Cardiac muscle cell (in vitro differentiated cells and primary cell): Measurements from ENCODE around the gene DGKD. TPM values are rescaled to one million over a fixed set of nuclear protein-coding genes. Genes with fewer than 3 reads are reported as not detected.

Experiments
- DNase-seq, 2 donors: peaks; one replicate each; pipeline versions ENCODE4 v3.0.0 to v3.0.0-alpha.2; 2010 to 2017; ENCODE audit warnings: low read depth in 1 of 2, low spot score in 1 of 2
- H3K27ac ChIP-seq: fragments of 200-600 bp; sonication (generic); 2 replicates; pipeline ENCODE4 v1.5.1; 2016
- H3K27me3 ChIP-seq: fragments of 200-600 bp; sonication (generic); 2 replicates; pipeline ENCODE4 v1.6.0; 2016; ENCODE audit warnings: control low read depth
- H3K36me3 ChIP-seq: fragments of 200-600 bp; sonication (generic); 2 replicates; pipeline ENCODE4 v1.5.1; 2016; ENCODE audit warnings: control low read depth
- H3K4me1 ChIP-seq: fragments of 200-600 bp; sonication (generic); 2 replicates; pipeline ENCODE4 v1.8.1; 2017; ENCODE audit warnings: low read depth, mild to moderate bottlenecking, mixed run types
- H3K4me3 ChIP-seq: fragments of 200-600 bp; sonication (generic); 2 replicates; pipeline ENCODE4 v1.5.1; 2016; ENCODE audit warnings: mild to moderate bottlenecking
- H3K9me3 ChIP-seq: fragments of 200-600 bp; sonication (generic); 2 replicates; pipeline ENCODE4 v1.5.1; 2017; ENCODE audit warnings: low read depth, mild to moderate bottlenecking, control low read depth
- CTCF ChIP-seq: IDR thresholded peaks from 2 replicates; pipeline ENCODE4 v1.5.1; 2012; ENCODE audit warnings: low read depth, mild to moderate bottlenecking, low read length
- polyA plus RNA-seq: library from polyadenylated mRNA; unstranded; fragments of >200 nt; fragmentation: Nextera tagmentation; extraction: Ambion mirVana; gene quantifications from 2 replicates; pipeline ENCODE4 v1.2.1, GENCODE V29; 2016
- total RNA-seq: library from RNA; depleted of rRNA; stranded (reverse); fragments of >200 nt; gene quantifications from 2 replicates; pipeline ENCODE4 v1.2.3, GENCODE V29; 2016

The DGKD gene
- total and polyA plus RNA-seq, 2 experiments from 2014 or later: 21.0 to 40.0 TPM

- H3K36me3 ChIP-seq: no peaks in the 10 kb centered on the region
- TF ChIP-seq CTCF: no peak
- H3K27me3 ChIP-seq: no peaks in the 10 kb centered on the region
- no peak overlapping the region for H3K4me3 ChIP-seq
- H3K4me1 ChIP-seq: no peaks in the 10 kb centered on the region
- no peak overlapping the region for H3K27ac ChIP-seq
- no peaks in the 10 kb centered on the region for H3K9me3 ChIP-seq
- DNase-seq: no peak
These were observed 48.5 kb downstream of the DGKD start for GRCh38 chr2:233402789-233403188.

GRCh38 chr2:233404222-233404621 lies 49.9 kb downstream of the DGKD start:
- DNase-seq: peak; percentile 48 to 65
- no peak overlapping the region for H3K4me3 ChIP-seq
- H3K36me3 ChIP-seq: no peaks in the 10 kb centered on the region
- peak; percentile 87 for TF ChIP-seq CTCF
- H3K9me3 ChIP-seq: no peaks in the 10 kb centered on the region
- H3K27ac ChIP-seq: no peak overlapping the region
- no peaks in the 10 kb centered on the region for H3K27me3 ChIP-seq
- H3K4me1 ChIP-seq: no peaks in the 10 kb centered on the region

GRCh38 chr2:233406865-233407264 lies 52.6 kb downstream of the DGKD start:
- TF ChIP-seq CTCF: no peak
- Histone ChIP-seq H3K4me1 (no peaks in the 10 kb centered on the region), H3K36me3 (no peaks in the 10 kb centered on the region), H3K27ac (no peak overlapping the region), H3K4me3 (no peak overlapping the region), H3K27me3 (no peaks in the 10 kb centered on the region), H3K9me3 (no peaks in the 10 kb centered on the region)
- no peak for DNase-seq

- no peak for TF ChIP-seq CTCF
- peak in 1 of 2 donors; percentile 77 for DNase-seq
- Histone ChIP-seq H3K4me3 (no peak overlapping the region), H3K36me3 (no peaks in the 10 kb centered on the region), H3K9me3 (no peaks in the 10 kb centered on the region), H3K27ac (no peak overlapping the region), H3K4me1 (no peaks in the 10 kb centered on the region), H3K27me3 (no peaks in the 10 kb centered on the region)
These were observed 53.5 kb downstream of the DGKD start for GRCh38 chr2:233407771-233408181.

- TF ChIP-seq CTCF: no peak
- Histone ChIP-seq H3K4me1 (peaks cover 2% of the 10 kb centered on the region), H3K27ac (peak overlapping the region; percentile 51), H3K27me3 (no peaks in the 10 kb centered on the region), H3K4me3 (no peak overlapping the region), H3K9me3 (no peaks in the 10 kb centered on the region), H3K36me3 (no peaks in the 10 kb centered on the region)
- no peak for DNase-seq
These were observed 54.3 kb downstream of the DGKD start for GRCh38 chr2:233408366-233409285.
